Progenitor cell of endocrine pancreas (in vitro differentiated cells): ENCODE results near the gene ZBTB46. TPM values are rescaled to one million over a fixed set of nuclear protein-coding genes. Genes with fewer than 3 reads are reported as not detected.

Experiments used
- DNase-seq: peaks from one replicate; pipeline ENCODE4 v3.0.0; 2021; ENCODE audit warnings: low spot score; ENCODE audit not compliant: unreplicated experiment
- H3K27ac Mint-ChIP-seq: 2 replicates; pipeline ENCODE4 v1.8.0; 2021; ENCODE audit warnings: mild to moderate bottlenecking, moderate library complexity, mixed read lengths
- H3K27me3 Mint-ChIP-seq: 2 replicates; pipeline ENCODE4 v1.8.0; 2021; ENCODE audit warnings: mixed read lengths
- H3K36me3 Mint-ChIP-seq: 2 replicates; pipeline ENCODE4 v1.8.0; 2022; ENCODE audit warnings: mixed read lengths; ENCODE audit not compliant: insufficient read depth
- H3K4me1 Mint-ChIP-seq: 2 replicates; pipeline ENCODE4 v1.8.0; 2021; ENCODE audit warnings: low read depth, mixed read lengths
- H3K4me3 Mint-ChIP-seq: 2 replicates; pipeline ENCODE4 v1.8.0; 2021; ENCODE audit warnings: low read depth, mild to moderate bottlenecking, moderate library complexity, mixed read lengths
- H3K9me3 Mint-ChIP-seq: 2 replicates; pipeline ENCODE4 v1.8.0; 2021; ENCODE audit warnings: low read depth, mixed read lengths
- total RNA-seq: library from RNA; stranded (reverse); gene quantifications from 2 replicates; pipeline ENCODE4 v1.2.1, GENCODE V29; 2021
- TF ChIP-seq, protein P1 (sequence below): fragments of 200-600 bp; sonication (generic); IDR thresholded peaks from one replicate; pipeline ENCODE4 v1.5.0; 2021; ENCODE audit warnings: antibody characterized with exemption, mild to moderate bottlenecking; ENCODE audit not compliant: unreplicated experiment

Gene ZBTB46
- total RNA-seq, 1 donor from 2014 or later = 31.2 TPM

- Mint-ChIP-seq H3K36me3 (peaks cover 10% of the 10 kb centered on the region), H3K27me3 (no peaks in the 10 kb centered on the region), H3K9me3 (peaks cover 5% of the 10 kb centered on the region), H3K4me3 (no peak overlapping the region), H3K4me1 (peaks cover 2% of the 10 kb centered on the region), H3K27ac (no peak overlapping the region)
- no peak for DNase-seq
- TF ChIP-seq, protein P1, sequence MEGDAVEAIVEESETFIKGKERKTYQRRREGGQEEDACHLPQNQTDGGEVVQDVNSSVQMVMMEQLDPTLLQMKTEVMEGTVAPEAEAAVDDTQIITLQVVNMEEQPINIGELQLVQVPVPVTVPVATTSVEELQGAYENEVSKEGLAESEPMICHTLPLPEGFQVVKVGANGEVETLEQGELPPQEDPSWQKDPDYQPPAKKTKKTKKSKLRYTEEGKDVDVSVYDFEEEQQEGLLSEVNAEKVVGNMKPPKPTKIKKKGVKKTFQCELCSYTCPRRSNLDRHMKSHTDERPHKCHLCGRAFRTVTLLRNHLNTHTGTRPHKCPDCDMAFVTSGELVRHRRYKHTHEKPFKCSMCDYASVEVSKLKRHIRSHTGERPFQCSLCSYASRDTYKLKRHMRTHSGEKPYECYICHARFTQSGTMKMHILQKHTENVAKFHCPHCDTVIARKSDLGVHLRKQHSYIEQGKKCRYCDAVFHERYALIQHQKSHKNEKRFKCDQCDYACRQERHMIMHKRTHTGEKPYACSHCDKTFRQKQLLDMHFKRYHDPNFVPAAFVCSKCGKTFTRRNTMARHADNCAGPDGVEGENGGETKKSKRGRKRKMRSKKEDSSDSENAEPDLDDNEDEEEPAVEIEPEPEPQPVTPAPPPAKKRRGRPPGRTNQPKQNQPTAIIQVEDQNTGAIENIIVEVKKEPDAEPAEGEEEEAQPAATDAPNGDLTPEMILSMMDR = no peak
Measured at GRCh38 chr20:63795178-63795830, 35.8 kb downstream of the ZBTB46 start.

DNA sequence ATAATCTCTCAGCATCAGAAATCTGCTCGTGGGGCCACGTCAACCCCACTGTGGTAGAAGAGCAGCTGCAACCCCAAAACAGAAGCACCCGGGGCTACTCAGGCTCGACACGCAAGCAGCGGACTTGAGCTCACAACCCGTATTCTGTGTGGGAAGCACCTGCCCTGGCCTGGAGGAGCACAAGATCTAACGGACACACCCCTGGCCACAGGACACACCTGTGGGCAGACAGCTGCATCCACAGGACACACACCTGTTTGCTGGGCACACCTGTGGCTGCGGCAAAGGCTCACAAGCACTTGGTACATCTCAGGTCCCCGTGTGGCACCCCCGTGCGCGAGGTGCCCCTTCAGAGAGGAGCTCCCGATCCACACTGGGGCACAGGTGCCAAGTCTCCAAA, 36.5 kb downstream of the ZBTB46 start:
- peaks cover 5% of the 10 kb centered on the region for H3K9me3 Mint-ChIP-seq
- DNase-seq = no peak
- H3K27me3 Mint-ChIP-seq = no peaks in the 10 kb centered on the region
- no peak overlapping the region for H3K4me3 Mint-ChIP-seq
- TF ChIP-seq, protein P1 = no peak
- H3K27ac Mint-ChIP-seq = no peak overlapping the region
- H3K36me3 Mint-ChIP-seq = peaks cover 9% of the 10 kb centered on the region
- peaks cover 2% of the 10 kb centered on the region for H3K4me1 Mint-ChIP-seq

DNA sequence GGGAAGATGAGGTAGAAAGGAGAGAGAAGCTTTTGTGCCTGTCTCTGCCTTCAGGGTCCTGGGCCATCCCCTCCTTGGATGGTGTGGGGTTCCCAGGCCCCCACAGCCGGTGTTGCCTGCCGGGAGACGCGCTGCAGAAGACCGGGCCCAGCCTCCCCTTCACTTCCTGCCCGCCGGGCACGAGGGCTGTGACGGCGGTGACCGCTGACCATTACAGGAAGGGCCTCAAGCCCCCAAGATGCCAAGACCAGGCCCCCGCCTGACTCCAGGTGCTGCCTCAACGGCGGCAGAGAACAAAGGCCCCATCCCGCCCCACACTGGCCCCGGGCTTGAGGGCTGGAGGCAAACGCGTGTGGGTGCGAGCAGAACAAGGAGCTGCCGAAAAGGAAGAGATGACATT, 38.2 kb downstream of the ZBTB46 start:
- Mint-ChIP-seq H3K4me1 (peaks cover 2% of the 10 kb centered on the region), H3K36me3 (peaks cover 11% of the 10 kb centered on the region), H3K27me3 (no peaks in the 10 kb centered on the region), H3K9me3 (peaks cover 4% of the 10 kb centered on the region), H3K27ac (no peak overlapping the region), H3K4me3 (no peak overlapping the region)
- DNase-seq = no peak
- TF ChIP-seq, protein P1 = no peak

GRCh38 chr20:63791497-63792156, 39.4 kb downstream of the ZBTB46 start:
- H3K9me3 Mint-ChIP-seq = no peaks in the 10 kb centered on the region
- peaks cover 2% of the 10 kb centered on the region for H3K4me1 Mint-ChIP-seq
- H3K4me3 Mint-ChIP-seq = no peak overlapping the region
- TF ChIP-seq, protein P1 = no peak
- DNase-seq = no peak
- no peaks in the 10 kb centered on the region for H3K27me3 Mint-ChIP-seq
- H3K27ac Mint-ChIP-seq = peak overlapping the region; percentile 80
- peaks cover 7% of the 10 kb centered on the region for H3K36me3 Mint-ChIP-seq

GRCh38 chr20:63790572-63791168, 40.4 kb downstream of the ZBTB46 start:
- DNase-seq = no peak
- Mint-ChIP-seq H3K9me3 (no peaks in the 10 kb centered on the region), H3K27ac (no peak overlapping the region)

More at GRCh38 chr20:63790572-63791168, 40.4 kb downstream of the ZBTB46 start:
- TF ChIP-seq, protein P1 = no peak
- H3K4me3 Mint-ChIP-seq = no peak overlapping the region
- no peaks in the 10 kb centered on the region for H3K27me3 Mint-ChIP-seq
- H3K36me3 Mint-ChIP-seq = peaks cover 5% of the 10 kb centered on the region
- H3K4me1 Mint-ChIP-seq = peaks cover 2% of the 10 kb centered on the region
